HL-60 (cell line): ENCODE measurements around the gene EIF1AD.

Experiments used
- DNase-seq, 2 experiments: peaks; one replicate each; pipeline ENCODE4 v3.0.0-alpha.2; 2010 to 2020; ENCODE audit warnings: low read depth in 1 of 2, low spot score in 1 of 2
- H3K27ac ChIP-seq: fragments of 250-450 bp; sonication (Bioruptor Pico); replicated peaks from 2 replicates; pipeline ENCODE4 v1.5.1; 2020; ENCODE audit warnings: mild to moderate bottlenecking, moderate library complexity
- H3K27me3 ChIP-seq: fragments of 250-450 bp; sonication (Bioruptor Pico); 2 replicates; pipeline ENCODE4 v1.5.1; 2021; ENCODE audit warnings: mild to moderate bottlenecking, moderate library complexity; ENCODE audit not compliant: insufficient read depth, poor library complexity, severe bottlenecking
- H3K4me3 ChIP-seq: replicated peaks from 2 replicates; pipeline ENCODE4 v1.5.1; 2011; ENCODE audit warnings: mild to moderate bottlenecking, control low read depth, low read length; ENCODE audit not compliant: insufficient read depth
- CTCF ChIP-seq: IDR thresholded peaks from one replicate; pipeline ENCODE4 v1.5.1; 2011; ENCODE audit warnings: low read length, control low read depth, inconsistent platforms; ENCODE audit not compliant: insufficient read depth
- GABPA ChIP-seq: IDR thresholded peaks from 2 replicates; pipeline ENCODE4 v1.6.1; 2012; ENCODE audit warnings: low read depth
- POLR2AphosphoS5 ChIP-seq: IDR thresholded peaks from 2 replicates; pipeline ENCODE4 v1.6.1; 2012; ENCODE audit warnings: low read depth
- REST ChIP-seq: IDR thresholded peaks from 2 replicates; pipeline ENCODE4 v1.6.1; 2012; ENCODE audit warnings: low read depth; ENCODE audit not compliant: insufficient replicate concordance
- SPI1 ChIP-seq: IDR thresholded peaks from 2 replicates; pipeline ENCODE4 v1.6.1; 2012; ENCODE audit warnings: low read depth, mild to moderate bottlenecking, borderline replicate concordance

EIF1AD gene

GRCh38 chr11:65946655-65947054 lies 55.3 kb downstream of the EIF1AD start:
- H3K27ac ChIP-seq, result no peak overlapping the region

More at GRCh38 chr11:65946655-65947054, 55.3 kb downstream of the EIF1AD start:
- H3K4me3 ChIP-seq, result no peak overlapping the region
- no peak for TF ChIP-seq GABPA
- no peak for TF ChIP-seq POLR2AphosphoS5
- no peak for TF ChIP-seq CTCF
- no peak for TF ChIP-seq SPI1
- no peak for TF ChIP-seq REST
- no peak for DNase-seq
- H3K27me3 ChIP-seq, result no peaks in the 10 kb centered on the region
